GM12892 (cell line): ENCODE measurements around the gene TBC1D14.

ENCODE experiments used
- POLR2A ChIP-seq: IDR thresholded peaks from 2 replicates; pipeline ENCODE4 v1.6.1; 2011; ENCODE audit warnings: low read depth, low read length, control low read depth
- POLR2AphosphoS5 ChIP-seq: IDR thresholded peaks from 2 replicates; pipeline ENCODE4 v1.6.1; 2011; ENCODE audit warnings: low read depth, low read length, control low read depth
- TAF1 ChIP-seq: IDR thresholded peaks from 2 replicates; pipeline ENCODE4 v1.6.1; 2011; ENCODE audit warnings: low read depth, mild to moderate bottlenecking, control low read depth, low read length, borderline replicate concordance

GRCh38 chr4:7009564-7009963, 99.9 kb downstream of the TBC1D14 start:
- TF ChIP-seq POLR2A (no peak), POLR2AphosphoS5 (no peak), TAF1 (no peak)
